Measurements from ENCODE around the gene TOMM40.

TOMM40 gene

DNA sequence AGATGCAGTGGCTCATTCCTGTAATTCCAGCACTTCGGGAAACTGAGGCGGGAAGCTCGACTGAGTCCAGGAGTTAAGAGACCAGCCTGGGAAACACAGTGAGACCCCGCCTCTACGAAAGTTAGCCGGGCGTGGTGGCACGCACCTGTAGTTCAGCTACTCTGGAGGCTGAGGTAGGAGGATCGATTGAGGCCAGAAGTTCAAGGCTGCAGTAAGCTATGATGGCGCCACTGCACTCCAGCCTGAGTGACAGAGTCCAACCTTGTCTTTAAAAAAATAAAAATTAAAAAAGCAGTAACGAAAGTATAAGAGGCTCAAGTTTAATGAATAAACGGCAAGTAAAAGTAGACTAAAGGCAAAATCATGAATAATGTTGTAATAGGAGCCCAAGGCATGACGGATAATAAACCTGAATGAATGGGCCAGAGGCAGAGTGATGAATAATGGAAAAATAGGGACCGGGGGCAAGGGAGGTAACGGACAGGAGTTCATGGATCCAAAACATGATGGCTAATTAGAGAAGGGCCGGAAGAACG, 1.2 kb upstream of the TOMM40 start:
- peak overlapping the region; percentile 44 for H3K4me3 ChIP-seq (ENCODE audit: low read depth, low read length)
- no peak for TF ChIP-seq CTCF (IDR thresholded peaks at IDR 0.05; ENCODE audit: borderline replicate concordance, insufficient read depth, low read depth, low read length)

DNA sequence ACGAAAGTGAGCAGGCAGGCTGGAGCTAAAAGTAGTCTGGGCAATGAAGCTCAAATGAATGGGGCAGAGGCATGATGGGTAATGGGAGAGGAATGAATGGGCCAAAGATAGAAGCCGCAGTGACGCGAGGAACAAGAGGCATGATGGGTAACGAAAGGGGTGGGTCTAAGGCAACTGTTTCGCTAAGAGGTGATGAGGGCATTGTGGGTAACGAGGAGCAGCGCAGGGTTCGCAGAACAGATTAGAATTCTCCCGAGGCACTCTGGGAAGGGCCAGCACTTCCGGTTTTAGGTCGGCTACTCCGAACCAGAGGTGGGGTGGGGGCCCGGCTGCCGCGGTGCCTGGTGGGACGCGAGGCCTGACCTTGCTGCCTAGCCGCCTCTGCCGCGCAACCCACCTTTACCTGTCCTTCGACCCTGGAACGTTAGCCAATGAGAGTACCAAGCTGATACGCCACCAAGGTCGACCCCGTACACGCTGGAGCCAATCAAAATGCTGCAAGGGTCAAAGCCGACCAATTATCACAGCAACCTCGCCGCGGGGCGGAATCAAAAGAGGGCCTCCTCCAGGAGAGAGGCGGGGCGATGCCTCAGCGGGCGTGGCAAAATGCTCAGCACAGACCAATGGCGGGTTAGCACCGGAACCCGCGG, 563 bp upstream of the TOMM40 start:
- no peak for TF ChIP-seq CTCF (IDR thresholded peaks at IDR 0.05; ENCODE audit: borderline replicate concordance, insufficient read depth, low read depth, low read length)
- peak overlapping the region; percentile 44 for H3K4me3 ChIP-seq (ENCODE audit: low read depth, low read length)

DNA sequence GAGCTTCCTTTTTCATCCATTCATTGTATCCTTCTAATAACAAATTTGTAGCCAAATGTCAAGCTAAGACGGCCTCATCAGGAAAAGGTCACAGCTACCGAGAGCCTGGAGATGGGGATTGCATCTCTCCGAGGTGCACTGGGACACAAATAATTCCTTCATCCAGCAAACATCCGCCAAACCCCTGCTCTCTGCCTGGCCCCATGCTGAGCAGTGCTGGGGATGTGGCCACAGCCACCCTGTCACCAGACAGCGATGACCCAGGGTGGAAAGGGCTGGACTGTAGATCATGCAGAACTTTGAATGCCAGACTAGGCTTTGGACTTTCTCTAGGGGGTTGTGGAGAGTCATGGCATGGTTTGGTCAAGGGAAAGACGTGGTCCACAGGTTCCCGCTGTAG, 1.9 kb downstream of the TOMM40 start:
- H3K4me3 ChIP-seq (ENCODE audit: low read depth, low read length) = no peak overlapping the region
- TF ChIP-seq CTCF (IDR thresholded peaks at IDR 0.05; ENCODE audit: borderline replicate concordance, insufficient read depth, low read depth, low read length) = no peak

DNA sequence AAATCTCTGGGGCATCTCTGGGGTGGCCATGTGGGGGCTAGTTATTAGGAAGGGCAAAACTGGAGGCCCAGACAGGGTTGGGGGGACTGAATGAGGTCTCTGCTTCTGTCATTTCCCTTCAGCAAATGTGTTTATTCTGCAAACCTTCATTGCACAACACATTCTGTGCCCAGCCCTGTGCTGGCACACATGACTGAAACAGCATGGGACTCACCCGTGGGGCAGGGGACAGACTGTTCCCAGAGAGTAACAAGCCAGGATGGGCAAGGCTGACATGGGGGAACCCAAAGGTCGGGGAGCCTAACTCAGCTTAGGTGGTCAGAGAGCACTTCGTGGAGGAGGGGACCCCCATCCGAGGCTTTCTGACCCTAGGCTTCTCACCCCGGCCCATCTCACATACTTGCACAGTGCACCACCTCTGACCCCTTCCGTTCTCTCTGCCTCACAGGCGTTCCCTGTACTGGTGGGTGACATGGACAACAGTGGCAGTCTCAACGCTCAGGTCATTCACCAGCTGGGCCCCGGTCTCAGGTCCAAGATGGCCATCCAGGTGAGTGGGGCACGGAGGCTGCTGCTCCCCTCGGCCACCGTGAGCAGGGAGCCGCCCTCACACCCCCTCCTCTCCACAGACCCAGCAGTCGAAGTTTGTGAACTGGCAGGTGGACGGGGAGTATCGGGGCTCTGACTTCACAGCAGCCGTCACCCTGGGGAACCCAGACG, 2.4 kb downstream of the TOMM40 start:
- H3K4me3 ChIP-seq (ENCODE audit: low read depth, low read length) = no peak overlapping the region
- TF ChIP-seq CTCF (IDR thresholded peaks at IDR 0.05; ENCODE audit: borderline replicate concordance, insufficient read depth, low read depth, low read length) = no peak

- TF ChIP-seq CTCF (IDR thresholded peaks at IDR 0.05; ENCODE audit: borderline replicate concordance, insufficient read depth, low read depth, low read length) = no peak
- no peak overlapping the region for H3K4me3 ChIP-seq (ENCODE audit: low read depth, low read length)
These were observed 3.0 kb downstream of the TOMM40 start for GRCh38 chr19:44894052-44894400.

GRCh38 chr19:44894946-44895345, 3.9 kb downstream of the TOMM40 start:
- no peak overlapping the region for H3K4me3 ChIP-seq (ENCODE audit: low read depth, low read length)
- TF ChIP-seq CTCF (IDR thresholded peaks at IDR 0.05; ENCODE audit: borderline replicate concordance, insufficient read depth, low read depth, low read length) = no peak

- TF ChIP-seq CTCF (IDR thresholded peaks at IDR 0.05; ENCODE audit: borderline replicate concordance, insufficient read depth, low read depth, low read length) = no peak
These were observed 6.8 kb downstream of the TOMM40 start for GRCh38 chr19:44897835-44898234.

More at GRCh38 chr19:44897835-44898234, 6.8 kb downstream of the TOMM40 start:
- no peak overlapping the region for H3K4me3 ChIP-seq (ENCODE audit: low read depth, low read length)

All from GM12875 (cell line).